ENCODE results near the gene SYNDIG1. TPM values are rescaled to one million over a fixed set of nuclear protein-coding genes. Genes with fewer than 3 reads are reported as not detected.

Gene SYNDIG1
- total RNA-seq, 2 experiments from 2014 or later, result not detected

DNA sequence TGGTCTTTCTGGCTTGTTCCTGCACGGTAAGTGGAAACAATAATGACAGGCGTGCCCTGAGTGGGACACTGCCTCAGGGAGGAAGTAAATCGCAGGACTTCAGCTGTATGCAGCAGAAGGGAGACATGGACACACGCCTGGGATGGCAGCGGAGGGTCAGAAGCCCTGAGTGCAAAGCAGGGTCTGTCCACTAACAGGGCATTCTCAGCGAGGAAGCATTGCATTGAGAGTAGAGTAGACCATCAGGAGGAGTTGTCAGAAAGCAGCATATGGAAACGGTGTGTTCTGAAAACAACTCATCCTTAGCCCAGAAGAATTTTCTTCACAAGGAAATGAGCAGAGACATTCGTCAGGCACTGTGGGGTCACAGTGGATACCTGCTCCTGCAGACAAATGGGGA lies 134.0 kb downstream of the SYNDIG1 start:
- no peaks in the 10 kb centered on the region for H3K4me1 ChIP-seq (ENCODE audit: insufficient read depth, low read length, poor library complexity, severe bottlenecking)
- H3K36me3 ChIP-seq (ENCODE audit: insufficient read depth, low read length), result no peaks in the 10 kb centered on the region
- H3K4me2 ChIP-seq (ENCODE audit: low read length), result no peak overlapping the region
- H4K20me1 ChIP-seq (ENCODE audit: insufficient read depth, low read length), result no peaks in the 10 kb centered on the region
- CTCF ChIA-PET (ENCODE audit: unreplicated experiment), result no interaction called here
- no peak for DNase-seq (ENCODE audit: low spot score)
- no peak overlapping the region for H3K4me3 ChIP-seq (ENCODE audit: low read depth, low read length, poor library complexity, severe bottlenecking)
- POLR2A ChIA-PET, result no interaction called here
- H3K9me2 ChIP-seq (ENCODE audit: insufficient read depth, low read length), result no peaks in the 10 kb centered on the region
- intact Hi-C loops (cut with micrococcal nuclease; ENCODE audit: unreplicated experiment), result no loop called here
- H2AFZ ChIP-seq (ENCODE audit: low read length), result no peak overlapping the region
- no peaks in the 10 kb centered on the region for H3K9me3 ChIP-seq (ENCODE audit: low read length)
- no peaks in the 10 kb centered on the region for H3K79me2 ChIP-seq (ENCODE audit: insufficient read depth, low read depth, low read length)
- TF ChIP-seq CTCF (conservative IDR thresholded peaks at IDR 0.05; ENCODE audit: low read length), result no peak
- TF ChIP-seq EZH2phosphoT487 (IDR thresholded peaks at IDR 0.05; ENCODE audit: borderline replicate concordance, low read depth, low read length), result no peak
- H3K27ac ChIP-seq (ENCODE audit: low read depth, low read length, poor library complexity, severe bottlenecking), result no peak overlapping the region
- no TSS peak for BruUV-seq (replicated peaks)

DNA sequence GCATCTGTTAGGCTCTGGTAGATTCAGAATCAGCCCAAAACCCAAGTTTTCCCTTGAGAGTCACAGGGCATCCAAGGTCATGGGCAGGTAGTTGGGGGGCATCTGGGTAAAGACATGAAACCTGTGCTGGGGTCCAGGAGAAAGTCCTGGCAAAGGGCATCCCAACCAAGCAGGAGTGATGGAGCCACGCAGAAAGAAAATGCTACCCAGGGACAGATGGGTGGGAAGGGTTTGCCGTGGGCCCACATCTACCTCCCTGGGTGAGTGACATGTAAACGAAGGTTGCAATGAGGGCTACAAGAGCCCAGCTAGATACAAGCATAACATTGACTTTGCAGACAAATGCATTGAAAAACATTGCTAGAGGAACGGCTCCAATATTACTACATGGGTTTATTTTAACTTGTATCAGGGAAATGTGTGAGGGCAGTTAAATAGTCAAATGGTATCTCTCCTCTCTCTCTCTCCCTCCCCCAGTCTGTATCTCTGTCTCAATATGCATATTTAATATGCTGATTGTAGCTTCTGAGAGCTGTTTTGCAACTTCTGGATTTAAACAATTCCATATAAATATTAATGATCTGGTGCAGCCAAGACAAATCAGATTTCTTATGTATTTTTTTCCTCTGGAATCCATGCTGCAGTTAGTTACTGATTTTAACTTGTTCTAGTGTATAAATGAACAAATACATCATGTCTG lies 135.7 kb downstream of the SYNDIG1 start:
- H3K4me1 ChIP-seq (ENCODE audit: insufficient read depth, low read length, poor library complexity, severe bottlenecking), result peaks cover 11% of the 10 kb centered on the region
- no peaks in the 10 kb centered on the region for H3K36me3 ChIP-seq (ENCODE audit: insufficient read depth, low read length)
- no peak for DNase-seq (ENCODE audit: low spot score)
- no peak overlapping the region for H2AFZ ChIP-seq (ENCODE audit: low read length)
- no peak overlapping the region for H3K4me3 ChIP-seq (ENCODE audit: low read depth, low read length, poor library complexity, severe bottlenecking)
- ChIA-PET CTCF (ENCODE audit: unreplicated experiment) (no interaction called here), POLR2A (no interaction called here)
- no TSS peak for BruUV-seq (replicated peaks)
- TF ChIP-seq EZH2phosphoT487 (IDR thresholded peaks at IDR 0.05; ENCODE audit: borderline replicate concordance, low read depth, low read length) (no peak), CTCF (conservative IDR thresholded peaks at IDR 0.05; ENCODE audit: low read length) (no peak)
- no peaks in the 10 kb centered on the region for H4K20me1 ChIP-seq (ENCODE audit: insufficient read depth, low read length)
- no peaks in the 10 kb centered on the region for H3K9me3 ChIP-seq (ENCODE audit: low read length)
- intact Hi-C loops (cut with micrococcal nuclease; ENCODE audit: unreplicated experiment), result no loop called here
- H3K79me2 ChIP-seq (ENCODE audit: insufficient read depth, low read depth, low read length), result no peaks in the 10 kb centered on the region
- H3K9me2 ChIP-seq (ENCODE audit: insufficient read depth, low read length), result no peaks in the 10 kb centered on the region
- H3K27ac ChIP-seq (ENCODE audit: low read depth, low read length, poor library complexity, severe bottlenecking), result no peak overlapping the region
- H3K4me2 ChIP-seq (ENCODE audit: low read length), result no peak overlapping the region

DNA sequence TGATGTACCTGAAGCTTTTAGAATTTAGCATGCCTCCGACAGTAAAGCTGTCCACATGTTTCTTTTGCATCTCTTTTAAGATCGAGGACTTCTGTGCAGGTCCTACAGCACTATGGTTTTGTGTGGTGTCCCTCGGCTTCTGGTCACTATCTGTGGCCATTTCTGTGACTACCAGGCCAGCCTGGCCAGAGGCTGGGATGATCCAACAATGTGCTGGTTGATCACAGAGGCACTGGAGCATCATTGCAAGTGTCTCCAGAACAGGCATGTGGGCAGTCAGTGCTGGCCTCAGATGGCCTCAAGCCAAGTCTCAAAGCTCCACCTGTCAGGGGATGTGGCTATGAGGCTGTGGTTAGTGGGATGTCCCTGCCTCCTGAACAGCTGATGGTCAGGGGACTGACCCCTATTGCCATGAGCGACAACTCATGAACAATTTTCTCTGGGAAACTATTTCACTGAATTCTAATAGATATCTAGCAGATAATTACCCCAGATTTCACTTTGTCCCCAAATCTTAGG lies 136.6 kb downstream of the SYNDIG1 start:
- Histone ChIP-seq H3K79me2 (ENCODE audit: insufficient read depth, low read depth, low read length) (no peaks in the 10 kb centered on the region), H3K4me3 (ENCODE audit: low read depth, low read length, poor library complexity, severe bottlenecking) (no peak overlapping the region), H3K4me1 (ENCODE audit: insufficient read depth, low read length, poor library complexity, severe bottlenecking) (peaks cover 11% of the 10 kb centered on the region), H3K27ac (ENCODE audit: low read depth, low read length, poor library complexity, severe bottlenecking) (no peak overlapping the region), H3K36me3 (ENCODE audit: insufficient read depth, low read length) (no peaks in the 10 kb centered on the region), H3K9me3 (ENCODE audit: low read length) (no peaks in the 10 kb centered on the region), H3K9me2 (ENCODE audit: insufficient read depth, low read length) (no peaks in the 10 kb centered on the region), H4K20me1 (ENCODE audit: insufficient read depth, low read length) (no peaks in the 10 kb centered on the region), H3K4me2 (ENCODE audit: low read length) (no peak overlapping the region), H2AFZ (ENCODE audit: low read length) (no peak overlapping the region)
- POLR2A ChIA-PET, result no interaction called here
- no TSS peak for BruUV-seq (replicated peaks)
- TF ChIP-seq CTCF (conservative IDR thresholded peaks at IDR 0.05; ENCODE audit: low read length), result no peak
- no peak for TF ChIP-seq EZH2phosphoT487 (IDR thresholded peaks at IDR 0.05; ENCODE audit: borderline replicate concordance, low read depth, low read length)
- CTCF ChIA-PET (ENCODE audit: unreplicated experiment), result interaction anchor here (0.6 kb wide), 1 partner anchor 9 kb away, joined by 3 read pairs; no protein-coding TSS in a partner anchor
- intact Hi-C loops (cut with micrococcal nuclease; ENCODE audit: unreplicated experiment), result no loop called here
- DNase-seq (ENCODE audit: low spot score), result no peak
